ENCODE measurements around the gene PSMD5. TPM values are rescaled to one million over a fixed set of nuclear protein-coding genes. Genes with fewer than 3 reads are reported as not detected.

PSMD5 gene
- polyA plus RNA-seq, 1 experiment, result 22.0 TPM

- DNase-seq (ENCODE audit: low read depth), result no peak
- CTCF ChIA-PET, result interaction anchor here (0.9 kb wide), 1 partner anchor 21 kb away, joined by 3 read pairs; no protein-coding TSS in a partner anchor
- peaks cover 11% of the 10 kb centered on the region for H3K36me3 ChIP-seq (ENCODE audit: control insufficient read depth, insufficient read depth, low read length)
Observed at GRCh38 chr9:120776788-120777187, 65.9 kb downstream of the PSMD5 start.

GRCh38 chr9:120775859-120776258 lies 66.9 kb downstream of the PSMD5 start:
- ChIA-PET CTCF (no interaction called here), POLR2A (no interaction called here)
- no peak for DNase-seq (ENCODE audit: low read depth)
- H3K4me3 ChIP-seq (ENCODE audit: low read depth, low read length), result no peak overlapping the region
- H3K36me3 ChIP-seq (ENCODE audit: control insufficient read depth, insufficient read depth, low read length), result peaks cover 12% of the 10 kb centered on the region
- TF ChIP-seq CTCF (IDR thresholded peaks at IDR 0.05; ENCODE audit: insufficient read depth, low read depth, low read length), result no peak
- no peaks in the 10 kb centered on the region for H3K27me3 ChIP-seq (ENCODE audit: control insufficient read depth, insufficient read depth, low read length)

More at GRCh38 chr9:120776788-120777187, 65.9 kb downstream of the PSMD5 start:
- POLR2A ChIA-PET, result no interaction called here
- H3K4me3 ChIP-seq (ENCODE audit: low read depth, low read length), result no peak overlapping the region
- no peaks in the 10 kb centered on the region for H3K27me3 ChIP-seq (ENCODE audit: control insufficient read depth, insufficient read depth, low read length)
- TF ChIP-seq CTCF (IDR thresholded peaks at IDR 0.05; ENCODE audit: insufficient read depth, low read depth, low read length), result no peak

- no peak for TF ChIP-seq CTCF (IDR thresholded peaks at IDR 0.05; ENCODE audit: insufficient read depth, low read depth, low read length)
- DNase-seq (ENCODE audit: low read depth), result no peak
- H3K36me3 ChIP-seq (ENCODE audit: control insufficient read depth, insufficient read depth, low read length), result peaks cover 11% of the 10 kb centered on the region
- H3K4me3 ChIP-seq (ENCODE audit: low read depth, low read length), result no peak overlapping the region
- CTCF ChIA-PET, result interaction anchor here (0.6 kb wide), 1 partner anchor 394 kb away, joined by 4 read pairs; no protein-coding TSS in a partner anchor
- H3K27me3 ChIP-seq (ENCODE audit: control insufficient read depth, insufficient read depth, low read length), result no peaks in the 10 kb centered on the region
- POLR2A ChIA-PET, result no interaction called here
Observed at GRCh38 chr9:120774719-120775118, 68.0 kb downstream of the PSMD5 start.

GRCh38 chr9:120773256-120773655 lies 69.5 kb downstream of the PSMD5 start:
- no peak for DNase-seq (ENCODE audit: low read depth)
- no peak overlapping the region for H3K4me3 ChIP-seq (ENCODE audit: low read depth, low read length)
- ChIA-PET POLR2A (no interaction called here), CTCF (interaction anchor here (1.7 kb wide), 1 partner anchor 17 kb away, joined by 6 read pairs; no protein-coding TSS in a partner anchor)
- no peaks in the 10 kb centered on the region for H3K27me3 ChIP-seq (ENCODE audit: control insufficient read depth, insufficient read depth, low read length)
- H3K36me3 ChIP-seq (ENCODE audit: control insufficient read depth, insufficient read depth, low read length), result peaks cover 9% of the 10 kb centered on the region
- TF ChIP-seq CTCF (IDR thresholded peaks at IDR 0.05; ENCODE audit: insufficient read depth, low read depth, low read length), result no peak

- TF ChIP-seq CTCF (IDR thresholded peaks at IDR 0.05; ENCODE audit: insufficient read depth, low read depth, low read length), result no peak
- no peak for DNase-seq (ENCODE audit: low read depth)
- Histone ChIP-seq H3K36me3 (ENCODE audit: control insufficient read depth, insufficient read depth, low read length) (peaks cover 3% of the 10 kb centered on the region), H3K27me3 (ENCODE audit: control insufficient read depth, insufficient read depth, low read length) (no peaks in the 10 kb centered on the region), H3K4me3 (ENCODE audit: low read depth, low read length) (no peak overlapping the region)
- POLR2A ChIA-PET, result no interaction called here
- CTCF ChIA-PET, result no interaction called here
Observed at GRCh38 chr9:120770931-120771330, 71.8 kb downstream of the PSMD5 start.

Data from BJ (cell line).